ENCODE measurements around the gene PARN.

- TF ChIP-seq TAF1 (IDR thresholded peaks at IDR 0.05; ENCODE audit: borderline replicate concordance, low read depth, low read length) = no peak
- TF ChIP-seq POLR2AphosphoS5 (IDR thresholded peaks at IDR 0.05; ENCODE audit: low read depth, low read length) = no peak
Measured at GRCh38 chr16:14618566-14618965, 11.5 kb downstream of the PARN start.
